GM19324 (cell line): ENCODE measurements around the gene KCNH1.

Experiments
- ATAC-seq: cut with Tn5 transposase; IDR thresholded peaks from one replicate; pipeline ENCODE4 v1.9.1; 2021; ENCODE audit warnings: mild to moderate bottlenecking, moderate library complexity; ENCODE audit not compliant: unreplicated experiment, low FRiP score

Gene KCNH1

GRCh38 chr1:211133836-211134669 is at the start of gene KCNH1:
Gene KCNH1, minus strand, starts transcription at chr1:211134148. Its CDS starts 203 bp downstream, at chr1:211133945.
- peak; percentile 72 for ATAC-seq

GRCh38 chr1:211182746-211183145 is 48.8 kb upstream of the KCNH1 start:
- no peak for ATAC-seq

- ATAC-seq = no peak
Observed at GRCh38 chr1:211174375-211174774, 40.4 kb upstream of the KCNH1 start.

- no peak for ATAC-seq
Observed at GRCh38 chr1:211172657-211173056, 38.7 kb upstream of the KCNH1 start.

GRCh38 chr1:211169353-211169752 is 35.4 kb upstream of the KCNH1 start:
- ATAC-seq = no peak

GRCh38 chr1:211158866-211159265 is 24.9 kb upstream of the KCNH1 start:
- no peak for ATAC-seq

GRCh38 chr1:211155040-211155439 is 21.1 kb upstream of the KCNH1 start:
- ATAC-seq = no peak

GRCh38 chr1:211153932-211154331 is 20.0 kb upstream of the KCNH1 start:
- ATAC-seq = no peak

- no peak for ATAC-seq
Observed at GRCh38 chr1:211148366-211148765, 14.4 kb upstream of the KCNH1 start.

GRCh38 chr1:211145944-211146343 is 12.0 kb upstream of the KCNH1 start:
- ATAC-seq = no peak

GRCh38 chr1:211135342-211135950 is 1.5 kb upstream of the KCNH1 start:
- ATAC-seq = no peak

- no peak for ATAC-seq
Observed at GRCh38 chr1:211133393-211133835, 534 bp downstream of the KCNH1 start.

- ATAC-seq = no peak
Observed at GRCh38 chr1:211132721-211133392, 1.1 kb downstream of the KCNH1 start.

- ATAC-seq = no peak
Observed at GRCh38 chr1:211129776-211130175, 4.2 kb downstream of the KCNH1 start.

GRCh38 chr1:211127166-211127565 is 6.8 kb downstream of the KCNH1 start:
- ATAC-seq = no peak

GRCh38 chr1:211126622-211127021 is 7.3 kb downstream of the KCNH1 start:
- no peak for ATAC-seq

- no peak for ATAC-seq
Observed at GRCh38 chr1:211118407-211119102, 15.4 kb downstream of the KCNH1 start.

- ATAC-seq = no peak
Observed at GRCh38 chr1:211114446-211114845, 19.5 kb downstream of the KCNH1 start.

- no peak for ATAC-seq
Observed at GRCh38 chr1:211113566-211113965, 20.4 kb downstream of the KCNH1 start.

- no peak for ATAC-seq
Observed at GRCh38 chr1:211111351-211111750, 22.6 kb downstream of the KCNH1 start.

GRCh38 chr1:211101481-211101880 is 32.5 kb downstream of the KCNH1 start:
- no peak for ATAC-seq
